Panc1 (cell line): ENCODE data around the gene OR51E1. TPM values are rescaled to one million over a fixed set of nuclear protein-coding genes. Genes with fewer than 3 reads are reported as not detected.

Source experiments
- ATAC-seq: fragments of 200-7000 bp; cut with Tn5 transposase; 2 replicates; pipeline ENCODE4 v1.9.1; 2020; ENCODE audit warnings: mild to moderate bottlenecking, moderate library complexity
- BruUV-seq: library from RNA; stranded (reverse); fragments of 400-500 nt; replicated peaks from 2 replicates; lab custom pipeline; 2021; lab: Mats Ljungman, UMichigan
- CTCF ChIA-PET: fragments of 300-600 bp; sonication (Branson Sonifier 250); formaldehyde crosslinking; loops from one replicate; lab custom pipeline; 2022; ENCODE audit warnings: antibody characterized with exemption; lab: Charles Lee
- POLR2A ChIA-PET: fragments of 300-600 bp; sonication (Branson Sonifier 250); formaldehyde crosslinking; loops from one replicate; lab custom pipeline; 2022; ENCODE audit warnings: antibody characterized with exemption; lab: Charles Lee
- DNase-seq: peaks from one replicate; pipeline ENCODE4 v3.0.0-alpha.2; 2010; ENCODE audit warnings: low read depth, low spot score
- H3K27ac ChIP-seq: 2 replicates; pipeline ENCODE4 v1.5.1; 2011; ENCODE audit warnings: mild to moderate bottlenecking, low read length, inconsistent platforms
- H3K27me3 ChIP-seq: fragments of 200-500 bp; sonication (Bioruptor generic); 2 replicates; pipeline ENCODE4 v1.6.0; 2014; ENCODE audit warnings: low read length, inconsistent platforms; ENCODE audit not compliant: control insufficient read depth, insufficient read depth
- H3K36me3 ChIP-seq: fragments of 200-500 bp; sonication (Bioruptor generic); 2 replicates; pipeline ENCODE4 v1.5.1; 2014; ENCODE audit warnings: inconsistent platforms, mild to moderate bottlenecking, low read length, moderate library complexity; ENCODE audit not compliant: control insufficient read depth, insufficient read depth
- H3K4me1 ChIP-seq: 2 replicates; pipeline ENCODE4 v1.5.1; 2011; ENCODE audit warnings: inconsistent platforms, mild to moderate bottlenecking, low read length, moderate library complexity; ENCODE audit not compliant: control insufficient read depth, insufficient read depth
- H3K4me3 ChIP-seq, 2 experiments: 2 replicates each; pipeline ENCODE4 v1.5.1; 2011 to 2012; ENCODE audit warnings: low read depth in 2 of 2, low read length in 2 of 2, mild to moderate bottlenecking in 2 of 2, inconsistent platforms in 1 of 2, moderate library complexity in 1 of 2
- H3K9me3 ChIP-seq: fragments of 200-500 bp; sonication (Bioruptor generic); 2 replicates; pipeline ENCODE4 v1.5.1; 2014; ENCODE audit warnings: low read depth, mild to moderate bottlenecking, inconsistent platforms, low read length, moderate library complexity; ENCODE audit not compliant: control insufficient read depth, insufficient read depth
- CTCF ChIP-seq: fragments of 450-650 bp; IDR thresholded peaks from 2 replicates; pipeline ENCODE4 v1.5.1; 2017; ENCODE audit warnings: mild to moderate bottlenecking
- POLR2AphosphoS5 ChIP-seq: IDR thresholded peaks from 2 replicates; pipeline ENCODE4 v1.6.1; 2012; ENCODE audit warnings: mild to moderate bottlenecking, low read depth, low read length, moderate library complexity
- SIN3A ChIP-seq: IDR thresholded peaks from 2 replicates; pipeline ENCODE4 v1.6.1; 2012; ENCODE audit warnings: low read depth, mild to moderate bottlenecking, low read length, moderate library complexity, borderline replicate concordance; ENCODE audit not compliant: insufficient read depth
- TCF7L2 ChIP-seq: IDR thresholded peaks from 2 replicates; pipeline ENCODE4 v1.6.1; 2011; ENCODE audit warnings: mild to moderate bottlenecking, low read depth, low read length, inconsistent platforms
- in situ Hi-C: cut with HindIII; loops from 2 replicates; pipeline ENCODE4 v1.10.0; 2016; ENCODE audit warnings: low sequenced_read_pairs, low pct_unique_long_range_greater_than_20kb
- intact Hi-C: fragments of 100-400 bp; cut with micrococcal nuclease; formaldehyde crosslinking; loops from one replicate; pipeline ENCODE4 v1.10.0; 2022; ENCODE audit not compliant: unreplicated experiment
- total RNA-seq: library from RNA; stranded (reverse); gene quantifications from one replicate; pipeline ENCODE4 v1.2.1, GENCODE V29; 2021; ENCODE audit not compliant: unreplicated experiment
- TF ChIP-seq, protein P1 (sequence below), 2 experiments: IDR thresholded peaks; 2 replicates each; pipeline ENCODE4 v1.6.1; 2011 to 2012; ENCODE audit warnings: low read depth in 2 of 2, control low read depth in 1 of 2, low read length in 1 of 2, mild to moderate bottlenecking in 1 of 2, moderate library complexity in 1 of 2; ENCODE audit not compliant: insufficient read depth in 1 of 2

OR51E1 gene
- total RNA-seq, 1 experiment from 2014 or later, result not detected

DNA sequence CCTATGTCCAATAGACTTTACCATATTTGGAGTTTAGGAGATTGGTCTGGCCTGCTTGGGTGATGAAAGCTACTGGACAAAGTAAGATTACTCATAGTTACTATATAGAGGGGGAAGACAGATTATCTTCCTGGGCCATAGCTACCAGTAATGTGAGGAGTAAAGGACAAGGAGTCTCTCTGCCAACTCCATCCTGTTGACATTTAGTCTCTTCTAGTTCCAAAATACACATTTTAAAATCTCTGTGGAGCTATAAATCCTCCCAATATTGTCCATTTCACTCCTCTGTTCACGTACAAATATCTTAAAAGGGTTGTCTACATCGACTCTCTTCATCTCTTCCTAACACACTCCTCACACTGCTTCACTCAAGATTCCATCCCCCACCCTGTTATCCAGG lies 7.6 kb upstream of the OR51E1 start:
- intact Hi-C loops (loop anchor here (2.0 to 10.0 kb wide), 2 partner anchors 191 to 459 kb away; no protein-coding TSS in a partner anchor), in situ Hi-C loops (no loop called here)
- peaks cover 6% of the 10 kb centered on the region; the same call in 1 of the 2 replicates for H3K27me3 ChIP-seq
- no peaks in the 10 kb centered on the region for H3K4me1 ChIP-seq
- ATAC-seq (no peak), DNase-seq (no peak)
- ChIA-PET CTCF (interaction anchor here (1.4 to 2.5 kb wide), 5 partner anchors 9 to 368 kb away, joined by 3 to 13 read pairs (median 8); no protein-coding TSS in a partner anchor), POLR2A (interaction anchor here (0.6 kb wide), 1 partner anchor 8 kb away, joined by 3 read pairs; no protein-coding TSS in a partner anchor)
- no TSS peak for BruUV-seq
- TF ChIP-seq SIN3A (no peak), POLR2AphosphoS5 (no peak), CTCF (no peak), TCF7L2 (no peak)
- TF ChIP-seq, protein P1, sequence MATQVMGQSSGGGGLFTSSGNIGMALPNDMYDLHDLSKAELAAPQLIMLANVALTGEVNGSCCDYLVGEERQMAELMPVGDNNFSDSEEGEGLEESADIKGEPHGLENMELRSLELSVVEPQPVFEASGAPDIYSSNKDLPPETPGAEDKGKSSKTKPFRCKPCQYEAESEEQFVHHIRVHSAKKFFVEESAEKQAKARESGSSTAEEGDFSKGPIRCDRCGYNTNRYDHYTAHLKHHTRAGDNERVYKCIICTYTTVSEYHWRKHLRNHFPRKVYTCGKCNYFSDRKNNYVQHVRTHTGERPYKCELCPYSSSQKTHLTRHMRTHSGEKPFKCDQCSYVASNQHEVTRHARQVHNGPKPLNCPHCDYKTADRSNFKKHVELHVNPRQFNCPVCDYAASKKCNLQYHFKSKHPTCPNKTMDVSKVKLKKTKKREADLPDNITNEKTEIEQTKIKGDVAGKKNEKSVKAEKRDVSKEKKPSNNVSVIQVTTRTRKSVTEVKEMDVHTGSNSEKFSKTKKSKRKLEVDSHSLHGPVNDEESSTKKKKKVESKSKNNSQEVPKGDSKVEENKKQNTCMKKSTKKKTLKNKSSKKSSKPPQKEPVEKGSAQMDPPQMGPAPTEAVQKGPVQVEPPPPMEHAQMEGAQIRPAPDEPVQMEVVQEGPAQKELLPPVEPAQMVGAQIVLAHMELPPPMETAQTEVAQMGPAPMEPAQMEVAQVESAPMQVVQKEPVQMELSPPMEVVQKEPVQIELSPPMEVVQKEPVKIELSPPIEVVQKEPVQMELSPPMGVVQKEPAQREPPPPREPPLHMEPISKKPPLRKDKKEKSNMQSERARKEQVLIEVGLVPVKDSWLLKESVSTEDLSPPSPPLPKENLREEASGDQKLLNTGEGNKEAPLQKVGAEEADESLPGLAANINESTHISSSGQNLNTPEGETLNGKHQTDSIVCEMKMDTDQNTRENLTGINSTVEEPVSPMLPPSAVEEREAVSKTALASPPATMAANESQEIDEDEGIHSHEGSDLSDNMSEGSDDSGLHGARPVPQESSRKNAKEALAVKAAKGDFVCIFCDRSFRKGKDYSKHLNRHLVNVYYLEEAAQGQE (IDR thresholded peaks at IDR 0.05; ENCODE audit: insufficient read depth in 1 of 2, low read depth in 2 of 2, low read length in 1 of 2), result no peak
- no peak overlapping the region for H3K4me3 ChIP-seq
- H3K9me3 ChIP-seq, result no peaks in the 10 kb centered on the region
- no peaks in the 10 kb centered on the region for H3K36me3 ChIP-seq
- H3K27ac ChIP-seq, result no peak overlapping the region

DNA sequence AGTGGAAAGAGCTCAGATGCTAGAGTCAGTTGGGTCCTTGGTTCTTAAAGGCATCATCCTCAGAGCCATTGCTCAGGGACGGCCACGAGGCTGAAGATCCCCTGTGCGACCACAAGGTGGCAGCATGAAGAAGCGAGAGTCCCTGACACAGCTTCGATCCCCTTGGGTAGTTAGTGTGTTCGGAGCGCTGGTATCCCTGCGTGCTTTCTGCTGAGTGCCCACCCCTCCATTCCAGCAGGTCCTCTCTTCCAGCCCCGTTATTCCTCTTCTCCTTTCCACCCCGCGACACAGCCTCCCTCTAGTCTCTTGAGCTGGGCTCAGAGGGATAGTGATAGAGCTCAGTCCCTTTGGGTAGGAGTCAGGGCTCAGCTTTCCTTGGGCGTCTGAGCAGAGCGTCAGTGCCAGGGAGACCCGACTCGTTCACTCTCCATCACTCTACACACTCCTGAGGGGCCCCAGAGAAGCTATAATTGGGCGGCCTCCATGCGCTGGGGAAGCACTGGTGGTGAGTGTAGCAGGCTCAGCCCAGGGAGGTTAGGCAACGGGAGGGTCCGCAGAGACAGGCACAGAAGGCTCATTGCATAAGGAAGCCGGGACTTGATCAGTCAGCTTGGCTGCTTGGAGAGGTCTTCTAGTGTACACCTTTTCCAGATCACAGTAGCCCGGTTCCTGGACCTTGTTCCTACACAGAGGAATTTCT lies 6.7 kb upstream of the OR51E1 start, which contains the start of gene OR51D1:
TSS of gene OR51D1 (plus strand) at position 516 of the 700 bp plus-strand sequence. CDS start 2,314 bp downstream, outside the sequence.
- CTCF ChIA-PET, result interaction anchor here (0.6 to 2.5 kb wide), 8 partner anchors 10 to 1007 kb away, joined by 3 to 13 read pairs (median 6); no protein-coding TSS in a partner anchor
- BruUV-seq, result no TSS peak
- no peaks in the 10 kb centered on the region for H3K4me1 ChIP-seq
- POLR2A ChIA-PET, result no interaction called here
- DNase-seq (peak; percentile 75), ATAC-seq (peak; percentile 97)
- H3K36me3 ChIP-seq, result no peaks in the 10 kb centered on the region
- peak within 1 kb of the TSS in 1 of 2 experiments; percentile 34; a peak in 2 of 4 replicates for H3K4me3 ChIP-seq
- no peaks in the 10 kb centered on the region for H3K9me3 ChIP-seq
- TF ChIP-seq POLR2AphosphoS5 (no peak), CTCF (peak; percentile 97), SIN3A (no peak), TCF7L2 (no peak)
- TF ChIP-seq, protein P1 (IDR thresholded peaks at IDR 0.05; ENCODE audit: insufficient read depth in 1 of 2, low read depth in 2 of 2, low read length in 1 of 2), result 0 out of 4 replicates have a peak, but pooled peaks of 1 of the 2 experiments have one; percentile 42
- intact Hi-C loops, result loop anchor here (1.0 to 10.0 kb wide), 3 partner anchors 190 to 458 kb away; no protein-coding TSS in a partner anchor
- in situ Hi-C loops, result no loop called here
- H3K27me3 ChIP-seq, result peaks cover 6% of the 10 kb centered on the region; the same call in 1 of the 2 replicates
- H3K27ac ChIP-seq, result no peak within 1 kb of the TSS
